ENCODE measurements around the gene USP9X.

DNA sequence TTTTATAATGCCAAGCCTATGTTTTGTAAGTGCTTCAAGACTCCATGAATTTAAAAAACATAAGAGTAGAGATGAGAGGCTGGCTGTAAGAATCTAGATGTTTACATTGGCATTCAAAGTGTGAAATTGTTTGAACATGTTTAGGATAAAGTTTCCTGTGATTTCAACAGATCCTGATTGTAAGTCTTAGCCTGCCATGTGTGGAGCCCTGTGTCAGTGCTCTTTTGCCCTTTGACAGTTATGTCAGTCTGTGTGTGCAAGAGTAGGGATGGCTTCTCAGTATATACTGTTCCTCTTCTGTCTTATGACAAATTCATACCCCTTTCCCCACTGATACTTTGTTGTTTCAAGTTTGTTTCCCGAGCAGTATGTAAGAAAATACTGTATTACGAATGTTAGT lies 68.2 kb downstream of the USP9X start:
- no peak for TF ChIP-seq POLR2A (IDR thresholded peaks at IDR 0.05)
- TF ChIP-seq, protein P1, sequence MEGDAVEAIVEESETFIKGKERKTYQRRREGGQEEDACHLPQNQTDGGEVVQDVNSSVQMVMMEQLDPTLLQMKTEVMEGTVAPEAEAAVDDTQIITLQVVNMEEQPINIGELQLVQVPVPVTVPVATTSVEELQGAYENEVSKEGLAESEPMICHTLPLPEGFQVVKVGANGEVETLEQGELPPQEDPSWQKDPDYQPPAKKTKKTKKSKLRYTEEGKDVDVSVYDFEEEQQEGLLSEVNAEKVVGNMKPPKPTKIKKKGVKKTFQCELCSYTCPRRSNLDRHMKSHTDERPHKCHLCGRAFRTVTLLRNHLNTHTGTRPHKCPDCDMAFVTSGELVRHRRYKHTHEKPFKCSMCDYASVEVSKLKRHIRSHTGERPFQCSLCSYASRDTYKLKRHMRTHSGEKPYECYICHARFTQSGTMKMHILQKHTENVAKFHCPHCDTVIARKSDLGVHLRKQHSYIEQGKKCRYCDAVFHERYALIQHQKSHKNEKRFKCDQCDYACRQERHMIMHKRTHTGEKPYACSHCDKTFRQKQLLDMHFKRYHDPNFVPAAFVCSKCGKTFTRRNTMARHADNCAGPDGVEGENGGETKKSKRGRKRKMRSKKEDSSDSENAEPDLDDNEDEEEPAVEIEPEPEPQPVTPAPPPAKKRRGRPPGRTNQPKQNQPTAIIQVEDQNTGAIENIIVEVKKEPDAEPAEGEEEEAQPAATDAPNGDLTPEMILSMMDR (IDR thresholded peaks at IDR 0.05) = no peak
- TF ChIP-seq POLR2AphosphoS5 (IDR thresholded peaks at IDR 0.05) = no peak
